ENCODE measurements around the gene ZC2HC1B.

ZC2HC1B gene

DNA sequence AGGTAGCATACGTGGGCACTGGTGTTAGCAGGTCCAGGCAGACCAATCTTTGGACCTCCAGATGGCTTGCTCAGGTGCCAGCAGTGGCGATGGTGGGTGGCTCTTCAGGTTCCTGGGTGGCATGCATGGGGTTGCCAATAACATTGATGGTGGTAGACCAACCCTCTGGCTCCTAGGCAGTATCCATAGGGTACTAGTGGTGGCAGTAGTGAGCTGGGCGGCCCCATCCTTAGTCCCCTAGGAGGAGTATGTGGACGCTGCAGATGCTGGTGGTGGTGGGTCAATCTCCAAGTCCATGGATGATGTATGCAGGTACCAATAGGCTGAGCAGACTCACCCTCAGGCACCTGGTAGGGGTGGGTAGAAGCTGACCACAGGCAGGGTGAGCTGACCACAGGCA lies 70.6 kb downstream of the ZC2HC1B start:
- DNase-seq (ENCODE audit: low read depth), result no peak

- no peak for DNase-seq (ENCODE audit: low read depth)
These were observed 72.1 kb downstream of the ZC2HC1B start for GRCh38 chr6:143936347-143936746.

- no peak for DNase-seq (ENCODE audit: low read depth)
These were observed 72.7 kb downstream of the ZC2HC1B start for GRCh38 chr6:143936778-143937667.

DNA sequence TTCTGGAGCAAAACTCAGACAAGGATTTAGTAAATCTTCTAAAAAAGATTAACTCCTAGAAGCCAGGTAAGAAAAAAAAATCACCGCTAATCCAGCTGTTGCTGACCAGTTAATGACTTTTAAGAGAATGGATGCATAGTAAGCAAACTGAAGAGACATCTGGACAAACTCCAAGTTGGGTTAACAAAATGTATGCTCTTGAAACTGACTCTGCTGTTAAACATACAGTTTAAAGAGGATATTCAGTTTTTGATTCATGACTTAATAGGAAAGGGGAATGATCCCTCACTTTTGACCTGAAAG lies 73.3 kb downstream of the ZC2HC1B start:
- no peak for DNase-seq (ENCODE audit: low read depth)

DNA sequence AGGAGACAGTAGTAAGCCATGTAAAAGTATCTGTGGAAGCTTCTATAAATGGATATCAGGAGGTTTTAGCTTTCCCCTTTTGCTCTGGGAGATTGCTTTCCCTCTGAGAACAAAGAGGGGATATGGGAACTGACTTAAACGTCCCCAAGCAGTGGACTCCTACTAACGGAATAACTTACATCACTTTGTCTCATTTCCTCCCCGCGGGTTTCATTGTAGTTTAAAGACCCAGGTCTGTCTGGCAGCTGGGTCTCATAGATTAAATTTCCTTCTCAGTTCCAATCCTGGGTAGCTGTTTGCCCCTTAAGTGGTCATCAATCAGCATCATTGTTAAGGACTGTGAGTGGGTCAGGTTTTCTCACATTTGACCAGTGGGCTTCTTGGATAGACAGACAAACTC lies 75.1 kb downstream of the ZC2HC1B start:
- no peak for DNase-seq (ENCODE audit: low read depth)

DNA sequence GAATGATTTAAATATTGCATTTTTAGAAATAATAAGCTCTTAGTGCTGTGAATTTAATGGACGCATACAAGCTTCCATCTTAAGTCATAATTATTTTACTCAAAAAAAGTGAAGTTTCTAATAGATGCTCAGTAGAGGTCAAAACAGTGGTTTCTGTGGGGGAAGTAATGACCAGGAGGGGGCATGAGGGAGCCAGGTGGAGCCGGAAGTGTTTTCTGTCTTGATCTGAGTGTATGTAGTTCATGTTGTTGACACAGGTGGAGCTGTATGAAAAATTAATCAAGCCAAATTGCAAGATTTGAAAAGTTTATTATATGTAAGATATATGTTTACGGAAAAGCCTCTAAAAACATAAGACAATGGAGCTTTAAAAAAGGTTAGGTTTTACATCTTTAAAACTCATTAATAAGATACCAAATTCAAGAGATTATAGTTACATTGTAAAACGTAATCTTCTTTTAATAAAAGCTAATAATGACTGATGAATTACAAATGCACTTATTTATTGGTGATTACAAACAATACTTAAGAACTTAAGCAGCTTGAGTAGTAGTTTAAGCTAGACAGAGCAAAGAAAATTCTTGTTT lies 75.8 kb downstream of the ZC2HC1B start:
- DNase-seq (ENCODE audit: low read depth), result peak; percentile 18

DNA sequence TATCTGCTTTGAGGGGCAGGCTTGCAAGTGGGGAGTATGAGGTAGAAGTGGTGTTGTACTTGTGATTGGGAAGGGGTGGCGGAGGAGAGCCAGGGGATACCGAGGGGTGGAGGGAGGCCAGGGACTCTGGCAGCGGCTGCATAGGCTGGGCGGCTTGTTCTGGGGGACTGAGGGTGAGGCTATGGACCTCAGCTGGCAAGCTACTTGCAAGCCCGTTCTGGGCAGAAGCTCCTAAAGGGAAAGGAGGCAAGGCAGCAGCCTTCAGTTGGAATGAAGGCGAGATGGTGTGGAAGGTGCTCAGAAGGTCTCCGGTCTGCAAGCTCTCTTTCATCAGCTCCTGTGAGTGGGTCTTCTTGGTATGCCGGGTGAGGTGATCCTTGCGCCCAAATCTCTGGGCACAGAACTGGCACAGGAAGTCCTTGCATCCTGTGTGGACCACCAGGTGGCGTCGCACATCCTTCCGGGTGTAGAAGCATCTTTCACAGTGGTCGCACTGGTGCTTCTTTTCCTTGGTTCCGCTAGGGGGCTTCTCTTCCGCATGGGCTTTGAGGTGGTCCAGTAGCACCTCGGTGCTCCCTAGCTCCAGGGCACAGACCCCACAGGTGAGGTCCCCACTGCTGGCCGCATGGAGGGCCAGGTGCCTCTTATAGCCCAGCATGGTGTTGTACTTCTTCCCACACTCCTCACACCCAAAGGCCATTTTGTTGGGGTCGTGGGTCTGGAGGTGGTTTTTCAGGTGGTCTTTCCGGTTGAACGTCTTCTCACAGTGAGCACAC lies 77.8 kb downstream of the ZC2HC1B start:
- peak; percentile 51 for DNase-seq (ENCODE audit: low read depth)

DNA sequence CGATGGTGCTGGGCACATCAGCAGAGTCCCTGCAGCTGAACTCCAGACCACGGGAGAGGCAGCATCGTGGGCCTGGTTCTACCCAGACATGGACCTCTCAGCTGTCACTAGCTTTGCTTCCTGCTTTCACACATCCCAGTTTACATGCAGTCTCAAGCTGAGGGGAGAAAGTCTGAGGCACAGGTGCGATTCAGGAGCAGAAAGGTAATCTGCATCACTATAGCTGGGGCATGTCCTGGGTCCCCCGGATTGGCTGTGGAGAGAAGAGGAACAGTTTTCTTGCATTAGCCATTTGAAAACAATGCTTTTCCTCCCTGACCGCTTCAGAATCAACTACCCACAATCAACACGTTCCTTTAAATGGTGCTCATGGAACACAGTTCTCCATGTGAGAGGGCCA lies 83.9 kb downstream of the ZC2HC1B start:
- no peak for DNase-seq (ENCODE audit: low read depth)

DNA sequence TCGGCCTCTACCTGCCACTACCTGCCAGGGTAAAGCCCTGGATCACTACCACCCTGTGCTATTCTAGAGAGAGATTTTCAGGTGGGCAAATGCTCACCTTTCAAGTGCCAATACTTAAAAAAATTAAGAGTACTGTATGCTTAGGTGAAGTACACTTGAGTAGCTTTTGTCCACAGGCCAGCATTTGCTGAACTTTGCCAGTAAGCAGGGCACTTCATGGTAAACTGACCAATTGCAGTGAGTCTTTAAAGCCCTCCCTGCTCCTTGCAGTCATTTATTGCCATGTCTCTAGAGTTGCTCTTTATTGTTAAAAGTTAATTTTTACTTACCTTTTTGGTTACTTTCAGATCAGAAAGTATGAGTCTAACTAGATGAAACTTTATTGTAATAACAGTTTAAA lies 85.3 kb downstream of the ZC2HC1B start:
- DNase-seq (ENCODE audit: low read depth), result no peak

DNA sequence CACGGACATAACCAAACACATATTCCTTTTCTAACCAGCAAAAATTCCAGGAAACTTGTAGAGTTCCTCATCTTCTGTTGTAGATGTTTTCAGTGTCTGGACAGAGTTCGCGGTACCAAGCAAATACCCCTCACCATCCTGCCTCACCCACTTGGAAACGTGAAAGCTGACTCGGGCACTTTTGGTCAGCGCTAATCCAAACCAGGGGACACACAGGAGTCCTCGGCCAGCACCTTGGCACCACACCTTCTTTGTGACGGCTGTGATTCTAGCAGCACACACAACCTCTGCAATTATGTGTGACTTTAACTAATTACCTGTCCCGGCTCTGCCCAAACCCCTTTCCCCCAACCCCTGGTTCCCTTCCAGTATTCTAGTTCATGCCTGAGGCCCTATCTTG lies 85.7 kb downstream of the ZC2HC1B start:
- no peak for DNase-seq (ENCODE audit: low read depth)

GRCh38 chr6:143950875-143951274 lies 86.6 kb downstream of the ZC2HC1B start:
- no peak for DNase-seq (ENCODE audit: low read depth)

- DNase-seq (ENCODE audit: low read depth), result no peak
These were observed 87.9 kb downstream of the ZC2HC1B start for GRCh38 chr6:143952060-143952778.

GRCh38 chr6:143952947-143953701 lies 88.8 kb downstream of the ZC2HC1B start:
- no peak for DNase-seq (ENCODE audit: low read depth)

DNA sequence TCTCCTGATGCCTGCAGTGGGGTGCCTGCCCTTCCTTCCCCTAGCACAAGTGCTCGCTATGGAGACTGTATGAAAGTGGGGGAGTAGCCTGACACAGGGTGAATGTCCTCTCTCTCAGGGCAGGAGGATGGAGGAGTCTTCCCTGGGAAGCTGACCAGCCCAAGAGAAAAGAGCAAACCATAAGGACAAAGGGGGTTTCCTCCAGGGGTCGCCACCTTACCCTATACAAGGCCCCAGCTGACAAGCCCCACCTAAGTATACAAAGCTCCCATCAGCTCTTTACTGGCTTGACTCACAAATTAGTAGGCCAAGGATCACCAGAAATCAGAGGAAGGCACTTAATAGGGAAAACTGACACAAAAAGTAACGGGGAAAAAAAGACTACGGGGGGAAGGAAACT lies 89.6 kb downstream of the ZC2HC1B start:
- no peak for DNase-seq (ENCODE audit: low read depth)

GRCh38 chr6:143955971-143956370 lies 91.7 kb downstream of the ZC2HC1B start:
- DNase-seq (ENCODE audit: low read depth), result no peak

- no peak for DNase-seq (ENCODE audit: low read depth)
These were observed 93.5 kb downstream of the ZC2HC1B start for GRCh38 chr6:143957679-143958274.

DNA sequence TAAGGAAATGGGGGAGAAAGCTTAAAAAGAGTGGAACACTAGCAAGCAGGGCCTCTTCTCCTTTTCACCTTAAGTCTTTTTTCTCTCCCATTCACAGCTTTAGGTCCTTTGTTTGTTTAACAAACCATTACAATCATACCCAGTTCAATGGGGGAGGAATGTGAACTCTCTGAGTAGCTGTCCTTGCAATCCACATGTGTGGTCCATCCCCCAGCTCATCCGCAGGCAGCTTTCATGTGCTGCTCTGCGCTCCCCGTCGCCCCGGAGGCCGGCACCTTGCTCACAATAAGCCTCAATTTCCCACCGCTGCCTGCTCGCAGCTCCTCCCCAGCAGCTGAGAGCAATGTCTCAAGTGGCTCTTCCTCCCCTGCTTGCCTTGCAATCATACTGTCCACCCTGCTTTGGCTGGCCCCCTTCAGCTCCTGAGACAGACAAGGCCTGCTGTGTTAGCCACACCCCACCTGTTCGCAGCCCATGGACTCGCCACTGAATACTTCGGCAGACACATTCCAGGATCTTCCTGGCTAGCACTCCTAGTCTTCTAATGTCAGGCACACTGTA lies 94.6 kb downstream of the ZC2HC1B start:
- DNase-seq (ENCODE audit: low read depth), result no peak

DNA sequence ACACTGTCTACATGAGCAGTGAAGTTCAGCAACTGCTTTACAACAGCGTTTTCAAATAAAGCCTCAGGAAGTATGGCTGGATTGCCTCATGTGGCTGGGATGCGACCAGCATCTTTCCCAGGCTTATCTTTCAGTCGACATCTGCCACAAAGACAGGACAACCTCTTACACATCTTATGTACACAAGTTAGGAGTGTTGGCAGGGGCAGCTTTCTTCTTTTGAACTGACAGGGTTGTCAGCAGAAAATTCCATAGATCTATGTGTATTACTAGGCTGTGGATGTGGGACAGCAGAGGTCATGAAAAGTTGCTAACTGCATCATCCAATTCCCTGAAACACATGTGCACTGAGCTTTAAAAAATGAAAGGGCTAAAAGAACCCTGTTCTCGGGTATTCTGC lies 95.7 kb downstream of the ZC2HC1B start:
- DNase-seq (ENCODE audit: low read depth), result no peak

GRCh38 chr6:143961066-143961465 lies 96.8 kb downstream of the ZC2HC1B start:
- DNase-seq (ENCODE audit: low read depth), result no peak

DNA sequence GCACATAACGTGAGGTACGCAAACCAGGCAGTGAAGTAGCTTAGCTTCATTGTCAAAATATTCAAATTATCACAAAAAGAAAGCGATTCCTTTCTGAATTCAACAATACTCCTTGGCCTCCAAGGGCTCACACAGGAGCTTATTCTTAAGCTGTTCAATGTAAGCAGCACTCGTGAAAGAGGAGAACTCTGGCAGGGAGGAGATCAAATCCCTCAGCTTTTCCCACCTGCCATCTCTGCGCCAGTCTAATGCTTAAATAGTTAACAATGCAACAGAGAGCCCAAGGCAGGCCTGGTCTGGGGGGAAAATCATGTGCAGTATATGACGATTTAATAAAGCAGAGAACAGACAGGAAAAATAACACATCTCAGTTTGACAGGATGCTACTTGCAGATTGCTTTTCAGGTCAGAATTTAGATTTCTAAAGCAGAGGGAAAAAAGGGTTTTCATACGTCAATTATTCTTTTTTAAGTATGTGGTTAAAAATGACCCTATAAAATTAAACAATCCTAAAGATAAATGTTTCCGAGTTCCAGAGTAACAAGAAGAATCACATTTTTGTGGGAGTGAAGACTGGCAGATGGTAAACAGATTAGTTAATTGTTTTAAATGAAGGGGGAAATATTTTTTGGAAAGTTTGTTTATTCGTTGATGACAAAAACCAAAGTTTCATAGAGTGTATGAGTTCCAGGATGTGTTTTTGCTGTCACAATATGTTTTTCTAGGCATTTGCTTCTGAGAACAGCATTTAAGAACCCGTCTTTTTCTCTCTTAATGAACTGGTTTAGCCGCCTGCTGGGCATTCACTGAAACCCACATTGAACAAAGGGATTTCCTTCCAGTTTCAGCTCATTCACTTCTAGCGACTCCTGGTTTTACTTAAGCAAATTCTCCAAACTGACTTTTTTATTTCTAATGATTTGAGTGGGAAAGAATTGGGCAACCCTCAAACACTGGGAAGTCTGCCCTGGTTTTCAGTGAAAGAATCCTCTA lies 97.9 kb downstream of the ZC2HC1B start:
- DNase-seq (ENCODE audit: low read depth), result peak; percentile 82
